GM12878 (cell line): ENCODE measurements around the gene RNF168.
"Not testable (repeated sequence)": the region's sequence is repeated elsewhere in the genome, so short reads cannot be mapped to it uniquely, and the experiment has no call there.

Experiments
- DPF2 ChIP-seq: fragments of 450-650 bp; IDR thresholded peaks from 2 replicates; pipeline ENCODE4 v1.6.1; 2017; ENCODE audit warnings: mild to moderate bottlenecking
- JUND ChIP-seq: IDR thresholded peaks from 2 replicates; pipeline ENCODE4 v1.6.1; 2012; ENCODE audit warnings: low read depth, mild to moderate bottlenecking, low read length, improper control_type of control experiment, moderate library complexity
- TF ChIP-seq, protein P1 (sequence below), 3 experiments: IDR thresholded peaks in 2 of 3; conservative IDR thresholded peaks in 1 of 3; 2 replicates each; pipeline ENCODE4 v1.5.1; 2011; ENCODE audit warnings: low read depth in 3 of 3, low read length in 3 of 3, mild to moderate bottlenecking in 3 of 3, control low read depth in 2 of 3, moderate library complexity in 2 of 3, inconsistent platforms in 1 of 3, mixed read lengths in 1 of 3; ENCODE audit not compliant: control insufficient read depth in 2 of 3, insufficient read depth in 1 of 3; ENCODE audit errors: extremely low read depth in 1 of 3

DNA sequence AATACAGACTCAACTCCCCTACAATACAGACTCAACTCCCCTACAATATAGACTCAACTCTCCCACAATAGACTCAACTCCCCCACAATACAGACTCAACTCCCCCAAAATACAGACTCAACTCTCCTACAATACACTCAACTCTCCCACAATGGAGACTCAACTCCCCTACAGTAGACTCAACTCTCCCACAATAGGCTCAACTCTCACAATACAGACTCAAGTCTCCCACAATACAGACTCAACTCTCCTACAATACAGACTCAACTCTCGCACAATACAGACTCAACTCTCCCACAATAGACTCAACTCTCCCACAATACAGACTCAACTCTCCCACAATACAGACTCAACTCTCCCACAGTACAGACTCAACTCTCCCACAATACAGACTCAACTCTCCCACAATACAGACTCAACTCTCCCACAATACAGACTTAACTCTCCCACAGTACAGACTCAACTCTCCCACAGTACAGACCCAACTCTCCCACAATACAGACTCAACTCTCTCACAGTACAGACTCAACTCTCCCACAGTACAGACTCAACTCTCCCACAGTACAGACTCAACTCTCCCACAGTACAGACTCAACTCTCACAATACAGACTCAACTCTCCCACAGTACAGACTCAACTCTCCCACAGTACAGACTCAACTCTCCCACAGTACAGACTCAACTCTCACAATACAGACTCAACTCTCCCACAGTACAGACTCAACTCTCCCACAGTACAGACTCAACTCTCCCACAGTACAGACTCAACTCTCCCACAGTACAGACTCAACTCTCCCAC, 40.7 kb downstream of the RNF168 start:
- TF ChIP-seq, protein P1, sequence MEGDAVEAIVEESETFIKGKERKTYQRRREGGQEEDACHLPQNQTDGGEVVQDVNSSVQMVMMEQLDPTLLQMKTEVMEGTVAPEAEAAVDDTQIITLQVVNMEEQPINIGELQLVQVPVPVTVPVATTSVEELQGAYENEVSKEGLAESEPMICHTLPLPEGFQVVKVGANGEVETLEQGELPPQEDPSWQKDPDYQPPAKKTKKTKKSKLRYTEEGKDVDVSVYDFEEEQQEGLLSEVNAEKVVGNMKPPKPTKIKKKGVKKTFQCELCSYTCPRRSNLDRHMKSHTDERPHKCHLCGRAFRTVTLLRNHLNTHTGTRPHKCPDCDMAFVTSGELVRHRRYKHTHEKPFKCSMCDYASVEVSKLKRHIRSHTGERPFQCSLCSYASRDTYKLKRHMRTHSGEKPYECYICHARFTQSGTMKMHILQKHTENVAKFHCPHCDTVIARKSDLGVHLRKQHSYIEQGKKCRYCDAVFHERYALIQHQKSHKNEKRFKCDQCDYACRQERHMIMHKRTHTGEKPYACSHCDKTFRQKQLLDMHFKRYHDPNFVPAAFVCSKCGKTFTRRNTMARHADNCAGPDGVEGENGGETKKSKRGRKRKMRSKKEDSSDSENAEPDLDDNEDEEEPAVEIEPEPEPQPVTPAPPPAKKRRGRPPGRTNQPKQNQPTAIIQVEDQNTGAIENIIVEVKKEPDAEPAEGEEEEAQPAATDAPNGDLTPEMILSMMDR (IDR thresholded peaks at IDR 0.05 in 2 of 3, conservative IDR thresholded peaks at IDR 0.05 in 1 of 3; ENCODE audit: control insufficient read depth in 2 of 3, extremely low read depth in 1 of 3, insufficient read depth in 1 of 3, low read depth in 3 of 3, low read length in 3 of 3): not testable (repeated sequence)
- TF ChIP-seq JUND, DPF2: not testable (repeated sequence)
